ENCODE measurements around the gene AHI1.

The AHI1 gene

DNA sequence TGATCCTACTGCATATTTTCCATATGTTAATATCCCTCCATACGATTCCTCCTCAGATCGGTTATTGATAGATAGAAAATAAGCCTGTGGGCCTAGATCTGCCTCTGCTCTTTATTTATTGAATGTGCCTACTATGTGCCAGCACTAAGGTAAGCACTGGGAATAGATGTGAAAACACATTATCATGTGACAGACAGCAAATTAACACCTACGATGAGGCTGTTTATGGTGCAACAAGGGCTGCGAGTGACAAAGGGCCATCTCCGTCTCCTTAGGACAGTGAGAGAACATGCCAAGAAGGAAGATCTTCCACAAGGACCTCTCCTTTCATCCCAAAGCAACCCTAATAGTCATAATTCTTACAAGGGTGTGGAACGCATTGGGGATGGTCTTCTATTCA is 225.9 kb downstream of the AHI1 start:
- Histone ChIP-seq H3K9me3 (ENCODE audit: control insufficient read depth, low read length) (no peaks in the 10 kb centered on the region), H3K36me3 (ENCODE audit: control insufficient read depth in 1 of 2, insufficient read depth in 2 of 2, low read depth in 1 of 2, low read length in 2 of 2) (no peaks in the 10 kb centered on the region), H2AFZ (ENCODE audit: low read depth, low read length) (no peak overlapping the region), H3K4me3 (ENCODE audit: insufficient read depth in 1 of 2, low read depth in 1 of 2, low read length in 2 of 2) (no peak overlapping the region), H2BK120ac (ENCODE audit: low read depth, low read length) (no peak overlapping the region), H2BK15ac (ENCODE audit: low read depth, poor library complexity, severe bottlenecking) (no peak overlapping the region), H3K79me1 (replicated peaks; ENCODE audit: low read length, poor library complexity, severe bottlenecking) (no peaks in the 10 kb centered on the region), H3K23ac (ENCODE audit: low read length in 2 of 2) (no peak overlapping the region), H2BK5ac (ENCODE audit: low read depth, low read length, poor library complexity, severe bottlenecking) (no peak overlapping the region), H3K14ac (ENCODE audit: low read length in 2 of 2) (no peak overlapping the region), H3K27ac (ENCODE audit: low read length, poor library complexity, severe bottlenecking) (no peak overlapping the region), H4K91ac (ENCODE audit: low read length) (no peak overlapping the region), H2AK5ac (ENCODE audit: low read length, severe bottlenecking) (no peak overlapping the region), H3K4me2 (ENCODE audit: low read length, poor library complexity, severe bottlenecking) (no peak overlapping the region), H3K27me3 (ENCODE audit: control insufficient read depth in 1 of 2, insufficient read depth in 1 of 2, low read length in 2 of 2) (peaks cover 0 to 3% of the 10 kb centered on the region in 2 experiments), H3K4ac (ENCODE audit: low read depth in 1 of 2, low read length in 2 of 2) (no peak overlapping the region), H3K9ac (ENCODE audit: low read length) (no peak overlapping the region), H2BK12ac (ENCODE audit: low read length in 2 of 2) (peak overlapping the region in 1 of 2 experiments; percentile 21), H3K4me1 (ENCODE audit: control insufficient read depth, insufficient read depth, low read depth, low read length) (no peaks in the 10 kb centered on the region), H3K18ac (ENCODE audit: low read depth in 1 of 2, low read length in 2 of 2) (no peak overlapping the region), H4K8ac (ENCODE audit: low read length) (no peak overlapping the region)
- WGBS: 85% methylated on average over 4 of the region's 6 CpGs
- no peak for DNase-seq

DNA sequence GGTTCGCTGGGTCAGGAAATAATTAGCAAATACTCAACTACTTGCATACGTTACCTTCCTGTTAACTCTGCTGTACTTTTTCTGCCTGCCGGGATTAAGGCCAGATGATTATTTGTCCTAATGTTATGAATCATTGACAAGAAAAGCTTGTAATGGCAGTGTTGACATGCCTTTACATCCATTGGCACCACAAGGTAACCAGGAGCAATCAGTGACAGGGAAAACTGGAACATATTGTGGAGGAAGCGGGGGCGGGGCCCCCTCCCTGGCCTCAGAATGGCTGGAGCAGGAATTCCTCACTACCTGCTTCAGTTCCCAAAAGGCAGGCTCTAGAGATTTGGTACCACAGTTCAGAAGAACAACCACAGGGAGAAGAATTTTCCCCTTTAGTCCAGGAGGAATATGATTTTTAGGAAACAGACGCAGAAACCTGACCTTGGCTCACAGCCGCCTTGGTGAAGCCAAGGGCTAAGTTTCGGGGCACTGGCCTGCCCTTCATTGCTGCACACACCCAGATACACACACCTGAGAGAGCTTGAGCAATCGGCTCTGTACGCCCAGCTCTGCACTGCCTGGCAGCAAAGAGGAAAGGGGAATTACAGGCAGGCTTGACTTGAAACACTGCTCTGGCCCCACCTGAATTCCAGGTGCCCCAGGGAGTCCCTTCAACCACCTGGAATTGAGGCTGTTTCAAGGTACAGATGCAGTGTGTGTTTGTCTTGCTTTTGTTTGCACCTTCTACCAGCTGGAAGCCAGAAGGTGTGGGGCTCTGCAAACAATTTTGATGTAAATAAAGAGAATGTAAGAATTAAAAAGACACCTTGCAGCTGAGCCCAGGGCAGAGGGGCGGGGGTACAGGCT is 226.6 kb downstream of the AHI1 start:
- DNase-seq: no peak
- H4K8ac ChIP-seq (ENCODE audit: low read length): no peak overlapping the region
- H3K4me3 ChIP-seq (ENCODE audit: insufficient read depth in 1 of 2, low read depth in 1 of 2, low read length in 2 of 2): no peak overlapping the region
- no peak overlapping the region for H2BK5ac ChIP-seq (ENCODE audit: low read depth, low read length, poor library complexity, severe bottlenecking)
- no peaks in the 10 kb centered on the region for H3K9me3 ChIP-seq (ENCODE audit: control insufficient read depth, low read length)
- no peak overlapping the region for H2BK120ac ChIP-seq (ENCODE audit: low read depth, low read length)
- H3K79me1 ChIP-seq (replicated peaks; ENCODE audit: low read length, poor library complexity, severe bottlenecking): no peaks in the 10 kb centered on the region
- H3K4me1 ChIP-seq (ENCODE audit: control insufficient read depth, insufficient read depth, low read depth, low read length): no peaks in the 10 kb centered on the region
- H3K4ac ChIP-seq (ENCODE audit: low read depth in 1 of 2, low read length in 2 of 2): peak overlapping the region in 1 of 2 experiments; percentile 13
- H3K23ac ChIP-seq (ENCODE audit: low read length in 2 of 2): no peak overlapping the region
- H3K9ac ChIP-seq (ENCODE audit: low read length): no peak overlapping the region
- peak overlapping the region in 1 of 2 experiments; percentile 37 for H2BK12ac ChIP-seq (ENCODE audit: low read length in 2 of 2)
- H3K36me3 ChIP-seq (ENCODE audit: control insufficient read depth in 1 of 2, insufficient read depth in 2 of 2, low read depth in 1 of 2, low read length in 2 of 2): no peaks in the 10 kb centered on the region
- WGBS: 75% methylated on average over 11 of the region's 11 CpGs
- H2BK15ac ChIP-seq (ENCODE audit: low read depth, poor library complexity, severe bottlenecking): no peak overlapping the region
- H3K27ac ChIP-seq (ENCODE audit: low read length, poor library complexity, severe bottlenecking): no peak overlapping the region
- no peak overlapping the region for H3K4me2 ChIP-seq (ENCODE audit: low read length, poor library complexity, severe bottlenecking)
- H3K14ac ChIP-seq (ENCODE audit: low read length in 2 of 2): no peak overlapping the region
- no peak overlapping the region for H2AK5ac ChIP-seq (ENCODE audit: low read length, severe bottlenecking)
- H4K91ac ChIP-seq (ENCODE audit: low read length): no peak overlapping the region
- H3K18ac ChIP-seq (ENCODE audit: low read depth in 1 of 2, low read length in 2 of 2): no peak overlapping the region
- peaks cover 0 to 3% of the 10 kb centered on the region in 2 experiments for H3K27me3 ChIP-seq (ENCODE audit: control insufficient read depth in 1 of 2, insufficient read depth in 1 of 2, low read length in 2 of 2)
- H2AFZ ChIP-seq (ENCODE audit: low read depth, low read length): no peak overlapping the region

DNA sequence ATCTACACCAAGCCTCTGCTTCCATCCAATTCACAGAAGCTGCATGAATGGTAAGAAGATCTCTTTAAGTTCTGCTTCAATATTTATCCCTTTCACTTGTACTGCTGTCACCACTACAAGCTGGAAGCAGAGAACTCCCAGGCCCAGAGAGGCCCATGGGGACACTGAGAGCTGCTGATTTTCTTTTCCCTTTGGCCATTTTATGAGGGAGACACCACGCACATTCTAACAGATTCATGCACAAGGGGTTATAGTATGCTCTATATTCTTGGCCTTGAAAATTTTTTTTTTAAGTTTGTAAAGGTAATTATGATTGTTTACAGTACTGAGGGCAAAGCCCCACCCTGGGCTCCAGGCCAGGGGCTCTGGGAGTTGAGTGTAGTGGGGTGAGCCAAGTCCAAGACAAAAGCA is 228.1 kb downstream of the AHI1 start:
- Histone ChIP-seq H3K4me3 (ENCODE audit: insufficient read depth in 1 of 2, low read depth in 1 of 2, low read length in 2 of 2) (no peak overlapping the region), H2BK12ac (ENCODE audit: low read length in 2 of 2) (peak overlapping the region; percentile 23 to 85), H2BK5ac (ENCODE audit: low read depth, low read length, poor library complexity, severe bottlenecking) (no peak overlapping the region), H3K18ac (ENCODE audit: low read depth in 1 of 2, low read length in 2 of 2) (peak overlapping the region in 1 of 2 experiments; percentile 29), H3K9ac (ENCODE audit: low read length) (no peak overlapping the region), H2AFZ (ENCODE audit: low read depth, low read length) (no peak overlapping the region), H2BK120ac (ENCODE audit: low read depth, low read length) (no peak overlapping the region), H4K91ac (ENCODE audit: low read length) (no peak overlapping the region), H3K4me1 (ENCODE audit: control insufficient read depth, insufficient read depth, low read depth, low read length) (no peaks in the 10 kb centered on the region), H2AK5ac (ENCODE audit: low read length, severe bottlenecking) (no peak overlapping the region), H3K4ac (ENCODE audit: low read depth in 1 of 2, low read length in 2 of 2) (no peak overlapping the region), H3K4me2 (ENCODE audit: low read length, poor library complexity, severe bottlenecking) (no peak overlapping the region), H3K14ac (ENCODE audit: low read length in 2 of 2) (no peak overlapping the region), H3K27ac (ENCODE audit: low read length, poor library complexity, severe bottlenecking) (no peak overlapping the region), H3K27me3 (ENCODE audit: control insufficient read depth in 1 of 2, insufficient read depth in 1 of 2, low read length in 2 of 2) (peaks cover 0 to 3% of the 10 kb centered on the region in 2 experiments), H3K9me3 (ENCODE audit: control insufficient read depth, low read length) (no peaks in the 10 kb centered on the region), H4K8ac (ENCODE audit: low read length) (no peak overlapping the region), H3K23ac (ENCODE audit: low read length in 2 of 2) (no peak overlapping the region), H3K79me1 (replicated peaks; ENCODE audit: low read length, poor library complexity, severe bottlenecking) (no peaks in the 10 kb centered on the region), H3K36me3 (ENCODE audit: control insufficient read depth in 1 of 2, insufficient read depth in 2 of 2, low read depth in 1 of 2, low read length in 2 of 2) (no peaks in the 10 kb centered on the region), H2BK15ac (ENCODE audit: low read depth, poor library complexity, severe bottlenecking) (no peak overlapping the region)
- DNase-seq: no peak
- WGBS: 100% methylated on average over 1 of the region's 1 CpG

DNA sequence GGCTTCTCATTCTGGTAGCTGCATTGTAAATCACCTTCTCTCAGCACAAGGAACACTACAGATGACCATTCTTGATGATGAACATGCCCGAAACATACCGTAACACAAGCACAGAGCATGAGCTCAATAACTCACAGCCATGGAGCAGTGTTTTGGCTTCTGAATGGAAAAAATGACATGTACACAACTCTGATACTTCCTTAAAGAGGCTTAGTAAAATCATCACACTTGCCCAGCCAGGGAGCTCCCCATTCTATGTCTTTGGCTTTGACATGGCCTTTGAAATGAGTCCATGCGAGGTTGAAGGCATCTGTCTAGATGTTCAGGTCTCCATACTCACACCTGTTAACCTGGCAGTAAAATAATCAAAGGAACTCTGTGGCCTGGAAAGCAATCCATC is 228.8 kb downstream of the AHI1 start:
- Histone ChIP-seq H2BK12ac (ENCODE audit: low read length in 2 of 2) (no peak overlapping the region), H2BK15ac (ENCODE audit: low read depth, poor library complexity, severe bottlenecking) (no peak overlapping the region), H3K14ac (ENCODE audit: low read length in 2 of 2) (no peak overlapping the region), H3K23ac (ENCODE audit: low read length in 2 of 2) (no peak overlapping the region), H4K8ac (ENCODE audit: low read length) (no peak overlapping the region), H3K4me1 (ENCODE audit: control insufficient read depth, insufficient read depth, low read depth, low read length) (no peaks in the 10 kb centered on the region), H3K27ac (ENCODE audit: low read length, poor library complexity, severe bottlenecking) (no peak overlapping the region), H3K4ac (ENCODE audit: low read depth in 1 of 2, low read length in 2 of 2) (no peak overlapping the region), H3K36me3 (ENCODE audit: control insufficient read depth in 1 of 2, insufficient read depth in 2 of 2, low read depth in 1 of 2, low read length in 2 of 2) (no peaks in the 10 kb centered on the region), H4K91ac (ENCODE audit: low read length) (no peak overlapping the region), H3K18ac (ENCODE audit: low read depth in 1 of 2, low read length in 2 of 2) (no peak overlapping the region), H2BK5ac (ENCODE audit: low read depth, low read length, poor library complexity, severe bottlenecking) (no peak overlapping the region), H3K9me3 (ENCODE audit: control insufficient read depth, low read length) (no peaks in the 10 kb centered on the region), H2AK5ac (ENCODE audit: low read length, severe bottlenecking) (no peak overlapping the region), H3K27me3 (ENCODE audit: control insufficient read depth in 1 of 2, insufficient read depth in 1 of 2, low read length in 2 of 2) (peaks cover 0 to 3% of the 10 kb centered on the region in 2 experiments), H3K4me3 (ENCODE audit: insufficient read depth in 1 of 2, low read depth in 1 of 2, low read length in 2 of 2) (no peak overlapping the region), H2BK120ac (ENCODE audit: low read depth, low read length) (no peak overlapping the region), H3K79me1 (replicated peaks; ENCODE audit: low read length, poor library complexity, severe bottlenecking) (no peaks in the 10 kb centered on the region), H3K4me2 (ENCODE audit: low read length, poor library complexity, severe bottlenecking) (no peak overlapping the region), H2AFZ (ENCODE audit: low read depth, low read length) (no peak overlapping the region), H3K9ac (ENCODE audit: low read length) (no peak overlapping the region)
- WGBS: 97% methylated on average over 3 of the region's 3 CpGs
- DNase-seq: no peak

Data from mesenchymal stem cell (in vitro differentiated cells and primary cell).